ENCODE results near the gene AGBL1.

AGBL1 gene

GRCh38 chr15:86706813-86707212 lies 627.1 kb downstream of the AGBL1 start:
- H3K9me3 ChIP-seq (replicated peaks in 1 of 11), result no peaks in the 10 kb centered on the region
- H3K9ac ChIP-seq, result no peak overlapping the region
- H3K36me3 ChIP-seq, result no peaks in the 10 kb centered on the region
- H3K4me1 ChIP-seq, result no peaks in the 10 kb centered on the region
- no peaks in the 10 kb centered on the region for H3K27me3 ChIP-seq
- H4K20me1 ChIP-seq, result no peaks in the 10 kb centered on the region
- no peak for TF ChIP-seq Cebpa-rat (IDR thresholded peaks at IDR 0.05)
- H3K27ac ChIP-seq, result no peak overlapping the region
- H3K4me2 ChIP-seq, result no peak overlapping the region
- no peak overlapping the region for H3K4me3 ChIP-seq

- H3K9me3 ChIP-seq (replicated peaks in 1 of 11), result no peaks in the 10 kb centered on the region
- no peak for TF ChIP-seq Cebpa-rat (IDR thresholded peaks at IDR 0.05)
- no peaks in the 10 kb centered on the region for H4K20me1 ChIP-seq
- no peak overlapping the region for H3K4me3 ChIP-seq
- no peak overlapping the region for H3K9ac ChIP-seq
- H3K27me3 ChIP-seq, result no peaks in the 10 kb centered on the region
- H3K4me2 ChIP-seq, result no peak overlapping the region
- no peaks in the 10 kb centered on the region for H3K4me1 ChIP-seq
- H3K27ac ChIP-seq, result no peak overlapping the region
- no peaks in the 10 kb centered on the region for H3K36me3 ChIP-seq
These were observed 631.8 kb downstream of the AGBL1 start for GRCh38 chr15:86711476-86711875.

DNA sequence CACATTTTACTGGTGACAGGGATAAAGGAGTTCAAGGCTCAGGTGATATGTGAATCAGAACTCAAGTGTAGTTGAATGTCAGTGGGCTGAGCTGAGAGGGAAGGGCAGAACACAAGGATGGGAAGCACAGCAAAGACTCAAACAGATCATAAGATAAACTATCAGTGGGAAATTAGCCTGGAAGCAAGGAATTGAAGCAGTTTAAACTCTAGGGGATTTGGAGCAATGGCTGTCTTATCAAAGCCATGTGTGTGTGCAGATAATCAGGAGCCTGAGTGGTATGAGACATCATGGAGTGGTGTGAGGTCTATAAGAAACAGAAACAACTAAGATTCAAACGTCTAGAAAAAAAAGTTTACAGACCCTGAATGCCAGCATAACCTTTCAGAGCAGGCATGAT lies 634.6 kb downstream of the AGBL1 start:
- H3K27me3 ChIP-seq, result no peaks in the 10 kb centered on the region
- no peak overlapping the region for H3K27ac ChIP-seq
- H3K36me3 ChIP-seq, result no peaks in the 10 kb centered on the region
- no peak overlapping the region for H3K4me2 ChIP-seq
- no peak overlapping the region for H3K4me3 ChIP-seq
- H3K9ac ChIP-seq, result no peak overlapping the region
- no peaks in the 10 kb centered on the region for H4K20me1 ChIP-seq
- no peak for TF ChIP-seq Cebpa-rat (IDR thresholded peaks at IDR 0.05)
- no peaks in the 10 kb centered on the region for H3K9me3 ChIP-seq (replicated peaks in 1 of 11)
- no peaks in the 10 kb centered on the region for H3K4me1 ChIP-seq

GRCh38 chr15:86725628-86726027 lies 646.0 kb downstream of the AGBL1 start:
- Histone ChIP-seq H4K20me1 (no peaks in the 10 kb centered on the region), H3K9me3 (replicated peaks in 1 of 11) (no peaks in the 10 kb centered on the region), H3K27me3 (no peaks in the 10 kb centered on the region), H3K4me3 (no peak overlapping the region), H3K27ac (no peak overlapping the region), H3K4me2 (no peak overlapping the region), H3K4me1 (no peaks in the 10 kb centered on the region), H3K9ac (no peak overlapping the region), H3K36me3 (no peaks in the 10 kb centered on the region)
- TF ChIP-seq Cebpa-rat (IDR thresholded peaks at IDR 0.05), result no peak

DNA sequence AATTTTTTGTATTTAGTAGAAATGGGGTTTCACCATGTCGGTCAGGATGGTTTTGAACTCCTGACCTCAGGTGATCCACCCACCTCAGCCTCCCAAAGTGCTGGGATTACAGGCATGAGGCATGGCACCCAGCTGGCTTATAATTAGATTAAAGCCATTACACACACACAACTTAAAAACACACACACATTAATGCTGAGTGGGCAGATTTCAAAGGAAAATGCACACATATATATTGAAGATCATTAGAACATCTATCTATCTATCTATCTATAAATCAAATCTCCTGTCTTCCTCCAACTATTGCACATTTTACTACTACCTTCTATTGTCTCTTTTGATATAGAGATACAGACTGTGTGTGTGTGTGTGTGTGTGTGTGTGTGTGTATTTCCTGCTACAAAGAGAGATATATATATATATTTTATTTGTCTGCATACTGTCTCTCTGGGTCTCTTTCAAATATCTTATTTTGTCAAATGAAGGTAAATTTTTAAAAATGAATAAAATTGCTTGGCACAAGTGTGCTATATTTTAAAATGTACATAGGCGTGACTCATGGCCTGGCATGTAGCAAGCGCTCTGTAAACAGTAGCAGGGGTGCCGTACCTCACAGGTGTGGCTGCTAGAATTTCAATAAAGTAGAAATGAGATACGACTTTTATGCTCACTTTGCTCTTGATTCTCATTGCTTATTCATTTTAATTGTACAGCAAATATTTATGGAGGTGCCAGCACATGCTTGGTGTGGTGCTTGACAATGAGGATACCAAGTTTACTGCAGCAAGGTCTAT lies 655.8 kb downstream of the AGBL1 start:
- Histone ChIP-seq H3K9ac (no peak overlapping the region), H4K20me1 (no peaks in the 10 kb centered on the region), H3K4me2 (no peak overlapping the region), H3K4me1 (no peaks in the 10 kb centered on the region), H3K36me3 (no peaks in the 10 kb centered on the region), H3K27me3 (no peaks in the 10 kb centered on the region), H3K9me3 (replicated peaks in 1 of 11) (no peaks in the 10 kb centered on the region), H3K27ac (no peak overlapping the region), H3K4me3 (no peak overlapping the region)
- no peak for TF ChIP-seq Cebpa-rat (IDR thresholded peaks at IDR 0.05)

DNA sequence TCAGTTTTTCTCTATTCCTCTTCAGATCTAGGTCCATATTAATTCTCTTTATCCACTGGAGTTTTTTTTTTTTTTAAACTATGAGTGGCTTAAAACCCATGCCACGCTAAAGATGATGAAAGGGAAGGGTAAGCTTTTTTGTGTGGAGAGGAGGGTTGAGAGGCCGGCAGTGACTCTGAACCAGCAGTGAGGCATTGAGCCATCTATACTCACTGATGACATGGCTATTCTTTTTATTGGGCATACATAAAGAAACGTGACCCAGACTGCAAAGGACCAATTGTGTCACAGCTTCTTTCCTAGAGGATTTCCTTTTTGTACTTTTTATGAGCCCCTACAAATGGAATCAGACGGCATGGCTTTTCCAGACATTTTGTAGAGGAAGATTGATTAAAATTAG lies 662.2 kb downstream of the AGBL1 start:
- Histone ChIP-seq H4K20me1 (no peaks in the 10 kb centered on the region), H3K27ac (no peak overlapping the region), H3K4me1 (no peaks in the 10 kb centered on the region), H3K9me3 (replicated peaks in 1 of 11) (no peaks in the 10 kb centered on the region), H3K9ac (no peak overlapping the region), H3K4me3 (no peak overlapping the region), H3K27me3 (no peaks in the 10 kb centered on the region), H3K4me2 (no peak overlapping the region), H3K36me3 (no peaks in the 10 kb centered on the region)
- TF ChIP-seq Cebpa-rat (IDR thresholded peaks at IDR 0.05), result no peak

DNA sequence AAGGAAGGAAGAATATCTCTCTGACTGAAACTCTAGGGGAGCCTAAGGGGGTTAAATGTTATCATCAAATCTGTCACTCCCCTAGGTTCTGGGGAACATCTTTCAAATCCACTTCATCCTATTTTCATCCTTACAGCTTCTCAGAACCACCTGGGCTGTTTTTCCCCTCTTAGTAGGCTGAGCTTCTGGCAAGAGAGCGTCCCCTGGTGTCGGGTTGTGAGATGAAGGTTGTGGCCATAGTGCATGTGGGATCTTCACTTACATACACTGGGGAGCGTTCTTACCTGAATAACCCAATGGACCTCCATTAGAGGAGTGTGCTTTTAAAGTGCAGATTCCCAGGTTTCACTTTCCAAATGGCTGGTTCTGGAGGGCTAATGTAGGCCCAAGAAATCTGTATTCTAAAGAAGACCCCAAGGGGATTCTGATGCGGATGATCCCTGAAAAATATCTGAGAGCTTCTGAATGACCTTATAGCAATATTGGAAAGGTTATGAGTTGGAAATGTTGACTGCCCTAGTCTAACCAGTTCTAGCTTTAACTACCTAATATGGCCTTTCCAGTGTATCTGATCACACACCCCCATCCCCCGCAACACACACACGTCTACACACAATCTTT lies 663.7 kb downstream of the AGBL1 start:
- Histone ChIP-seq H3K4me1 (no peaks in the 10 kb centered on the region), H3K9me3 (replicated peaks in 1 of 11) (no peaks in the 10 kb centered on the region), H3K4me3 (no peak overlapping the region), H4K20me1 (no peaks in the 10 kb centered on the region), H3K4me2 (no peak overlapping the region), H3K9ac (no peak overlapping the region), H3K36me3 (no peaks in the 10 kb centered on the region), H3K27me3 (no peaks in the 10 kb centered on the region), H3K27ac (no peak overlapping the region)
- TF ChIP-seq Cebpa-rat (IDR thresholded peaks at IDR 0.05), result no peak

GRCh38 chr15:86744198-86744780 lies 664.6 kb downstream of the AGBL1 start:
- H3K4me2 ChIP-seq, result no peak overlapping the region
- H3K4me1 ChIP-seq, result no peaks in the 10 kb centered on the region

GRCh38 chr15:86751116-86751515 lies 671.4 kb downstream of the AGBL1 start:
- H3K9ac ChIP-seq, result no peak overlapping the region
- no peak overlapping the region for H3K27ac ChIP-seq
- TF ChIP-seq Cebpa-rat (IDR thresholded peaks at IDR 0.05), result no peak

More at GRCh38 chr15:86744198-86744780, 664.6 kb downstream of the AGBL1 start:
- H3K9me3 ChIP-seq (replicated peaks in 1 of 11), result no peaks in the 10 kb centered on the region
- H3K27me3 ChIP-seq, result no peaks in the 10 kb centered on the region
- no peak overlapping the region for H3K27ac ChIP-seq
- H4K20me1 ChIP-seq, result no peaks in the 10 kb centered on the region
- no peak overlapping the region for H3K9ac ChIP-seq
- no peak overlapping the region for H3K4me3 ChIP-seq
- no peak for TF ChIP-seq Cebpa-rat (IDR thresholded peaks at IDR 0.05)
- no peaks in the 10 kb centered on the region for H3K36me3 ChIP-seq

DNA sequence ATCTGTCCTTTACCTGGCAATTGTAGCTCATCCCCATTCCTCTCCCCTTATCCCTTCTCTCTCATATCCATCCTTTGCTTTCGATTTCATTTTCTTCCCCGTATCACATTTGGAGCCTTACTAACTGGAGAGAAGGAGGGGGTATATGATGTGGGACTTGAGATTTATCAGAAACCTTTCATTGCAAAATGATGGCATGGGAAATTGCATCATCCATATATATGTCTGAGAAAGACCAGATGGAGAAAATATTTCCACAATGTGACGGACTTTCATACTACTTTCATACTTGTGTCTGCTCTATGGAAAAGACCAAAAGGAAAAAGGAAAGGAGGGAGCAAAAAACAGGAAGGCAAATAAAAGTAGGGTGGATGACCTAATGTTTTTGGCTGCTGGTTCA lies 675.2 kb downstream of the AGBL1 start:
- no peaks in the 10 kb centered on the region for H3K27me3 ChIP-seq
- H3K9ac ChIP-seq, result no peak overlapping the region

More at GRCh38 chr15:86751116-86751515, 671.4 kb downstream of the AGBL1 start:
- Histone ChIP-seq H3K9me3 (replicated peaks in 1 of 11) (no peaks in the 10 kb centered on the region), H3K4me3 (no peak overlapping the region), H3K27me3 (no peaks in the 10 kb centered on the region), H3K4me2 (no peak overlapping the region), H4K20me1 (no peaks in the 10 kb centered on the region), H3K4me1 (no peaks in the 10 kb centered on the region), H3K36me3 (no peaks in the 10 kb centered on the region)

More for the DNA sequence above, 675.2 kb downstream of the AGBL1 start:
- Histone ChIP-seq H3K4me1 (no peaks in the 10 kb centered on the region), H3K9me3 (replicated peaks in 1 of 11) (no peaks in the 10 kb centered on the region), H3K4me2 (no peak overlapping the region), H3K4me3 (no peak overlapping the region), H3K36me3 (no peaks in the 10 kb centered on the region), H4K20me1 (no peaks in the 10 kb centered on the region), H3K27ac (no peak overlapping the region)
- no peak for TF ChIP-seq Cebpa-rat (IDR thresholded peaks at IDR 0.05)

All from BLaER1 treated with 17β-estradiol and CSF1 and Interleukin-3, amounts not matched to agents 10 nM and 100 nM (cell line).